ENCODE data around the gene SLC25A39. TPM values are rescaled to one million over a fixed set of nuclear protein-coding genes. Genes with fewer than 3 reads are reported as not detected.

Gene SLC25A39
- total and polyA plus RNA-seq, 2 of the 13 experiments (the other 11 are each of a cell fraction or from before 2014, with no cell fraction given), result 144 to 151 TPM

DNA sequence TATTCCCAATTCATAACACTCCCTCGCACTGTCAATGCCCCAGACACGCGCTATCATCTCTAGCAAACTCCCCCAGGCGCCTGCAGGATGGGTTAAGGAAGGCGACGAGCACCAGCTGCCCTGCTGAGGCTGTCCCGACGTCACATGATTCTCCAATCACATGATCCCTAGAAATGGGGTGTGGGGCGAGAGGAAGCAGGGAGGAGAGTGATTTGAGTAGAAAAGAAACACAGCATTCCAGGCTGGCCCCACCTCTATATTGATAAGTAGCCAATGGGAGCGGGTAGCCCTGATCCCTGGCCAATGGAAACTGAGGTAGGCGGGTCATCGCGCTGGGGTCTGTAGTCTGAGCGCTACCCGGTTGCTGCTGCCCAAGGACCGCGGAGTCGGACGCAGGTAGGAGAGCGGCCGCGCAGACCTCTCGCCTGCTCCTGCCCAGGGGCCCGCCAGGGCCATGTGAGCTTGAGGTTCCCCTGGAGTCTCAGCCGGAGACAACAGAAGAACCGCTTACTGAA lies 20.4 kb upstream of the SLC25A39 start, which contains the start of gene GRN (continued):
- TF ChIP-seq, protein P1, sequence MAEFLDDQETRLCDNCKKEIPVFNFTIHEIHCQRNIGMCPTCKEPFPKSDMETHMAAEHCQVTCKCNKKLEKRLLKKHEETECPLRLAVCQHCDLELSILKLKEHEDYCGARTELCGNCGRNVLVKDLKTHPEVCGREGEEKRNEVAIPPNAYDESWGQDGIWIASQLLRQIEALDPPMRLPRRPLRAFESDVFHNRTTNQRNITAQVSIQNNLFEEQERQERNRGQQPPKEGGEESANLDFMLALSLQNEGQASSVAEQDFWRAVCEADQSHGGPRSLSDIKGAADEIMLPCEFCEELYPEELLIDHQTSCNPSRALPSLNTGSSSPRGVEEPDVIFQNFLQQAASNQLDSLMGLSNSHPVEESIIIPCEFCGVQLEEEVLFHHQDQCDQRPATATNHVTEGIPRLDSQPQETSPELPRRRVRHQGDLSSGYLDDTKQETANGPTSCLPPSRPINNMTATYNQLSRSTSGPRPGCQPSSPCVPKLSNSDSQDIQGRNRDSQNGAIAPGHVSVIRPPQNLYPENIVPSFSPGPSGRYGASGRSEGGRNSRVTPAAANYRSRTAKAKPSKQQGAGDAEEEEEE (CRISPR knock-in tag; IDR thresholded peaks at IDR 0.05; ENCODE audit: borderline replicate concordance), result no peak
- TF ChIP-seq, protein P2, sequence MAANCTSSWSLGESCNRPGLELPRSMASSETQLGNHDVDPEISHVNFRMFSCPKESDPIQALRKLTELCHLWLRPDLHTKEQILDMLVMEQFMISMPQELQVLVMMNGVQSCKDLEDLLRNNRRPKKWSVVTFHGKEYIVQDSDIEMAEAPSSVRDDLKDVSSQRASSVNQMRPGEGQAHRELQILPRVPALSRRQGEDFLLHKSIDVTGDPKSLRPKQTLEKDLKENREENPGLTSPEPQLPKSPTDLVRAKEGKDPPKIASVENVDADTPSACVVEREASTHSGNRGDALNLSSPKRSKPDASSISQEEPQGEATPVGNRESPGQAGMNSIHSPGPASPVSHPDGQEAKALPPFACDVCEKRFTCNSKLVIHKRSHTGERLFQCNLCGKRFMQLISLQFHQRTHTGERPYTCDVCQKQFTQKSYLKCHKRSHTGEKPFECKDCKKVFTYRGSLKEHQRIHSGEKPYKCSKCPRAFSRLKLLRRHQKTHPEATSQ (CRISPR knock-in tag; IDR thresholded peaks at IDR 0.05; ENCODE audit: borderline replicate concordance), result no peak
- TF ChIP-seq ZNF510 (CRISPR knock-in tag; IDR thresholded peaks at IDR 0.05; ENCODE audit: low read depth) (no peak), PLRG1 (conservative IDR thresholded peaks at IDR 0.05) (no peak), ZNF75D (CRISPR knock-in tag; IDR thresholded peaks at IDR 0.05; ENCODE audit: borderline replicate concordance) (no peak), ZSCAN20 (CRISPR knock-in tag; IDR thresholded peaks at IDR 0.05; ENCODE audit: borderline replicate concordance) (no peak), HNRNPLL (IDR thresholded peaks at IDR 0.05; ENCODE audit: low read depth, low read length, poor library complexity, severe bottlenecking) (peak; percentile 74), ZNF33A (CRISPR knock-in tag; IDR thresholded peaks at IDR 0.05; ENCODE audit: borderline replicate concordance) (no peak), NR1H2 (CRISPR knock-in tag; IDR thresholded peaks at IDR 0.05; ENCODE audit: borderline replicate concordance, low read depth) (no peak; the same call in 1 of the 2 replicates), ZNF235 (CRISPR knock-in tag; IDR thresholded peaks at IDR 0.05; ENCODE audit: borderline replicate concordance) (0 out of 2 replicates have a peak, but pooled peaks have one; percentile 55)
- TF ChIP-seq, protein P3, sequence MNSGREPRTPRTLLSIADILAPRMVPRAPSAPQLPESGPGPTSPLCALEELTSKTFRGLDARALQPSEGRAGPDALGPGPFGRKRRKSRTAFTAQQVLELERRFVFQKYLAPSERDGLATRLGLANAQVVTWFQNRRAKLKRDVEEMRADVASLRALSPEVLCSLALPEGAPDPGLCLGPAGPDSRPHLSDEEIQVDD (CRISPR knock-in tag; IDR thresholded peaks at IDR 0.05; ENCODE audit: borderline replicate concordance), result no peak
- TF ChIP-seq, protein P4, sequence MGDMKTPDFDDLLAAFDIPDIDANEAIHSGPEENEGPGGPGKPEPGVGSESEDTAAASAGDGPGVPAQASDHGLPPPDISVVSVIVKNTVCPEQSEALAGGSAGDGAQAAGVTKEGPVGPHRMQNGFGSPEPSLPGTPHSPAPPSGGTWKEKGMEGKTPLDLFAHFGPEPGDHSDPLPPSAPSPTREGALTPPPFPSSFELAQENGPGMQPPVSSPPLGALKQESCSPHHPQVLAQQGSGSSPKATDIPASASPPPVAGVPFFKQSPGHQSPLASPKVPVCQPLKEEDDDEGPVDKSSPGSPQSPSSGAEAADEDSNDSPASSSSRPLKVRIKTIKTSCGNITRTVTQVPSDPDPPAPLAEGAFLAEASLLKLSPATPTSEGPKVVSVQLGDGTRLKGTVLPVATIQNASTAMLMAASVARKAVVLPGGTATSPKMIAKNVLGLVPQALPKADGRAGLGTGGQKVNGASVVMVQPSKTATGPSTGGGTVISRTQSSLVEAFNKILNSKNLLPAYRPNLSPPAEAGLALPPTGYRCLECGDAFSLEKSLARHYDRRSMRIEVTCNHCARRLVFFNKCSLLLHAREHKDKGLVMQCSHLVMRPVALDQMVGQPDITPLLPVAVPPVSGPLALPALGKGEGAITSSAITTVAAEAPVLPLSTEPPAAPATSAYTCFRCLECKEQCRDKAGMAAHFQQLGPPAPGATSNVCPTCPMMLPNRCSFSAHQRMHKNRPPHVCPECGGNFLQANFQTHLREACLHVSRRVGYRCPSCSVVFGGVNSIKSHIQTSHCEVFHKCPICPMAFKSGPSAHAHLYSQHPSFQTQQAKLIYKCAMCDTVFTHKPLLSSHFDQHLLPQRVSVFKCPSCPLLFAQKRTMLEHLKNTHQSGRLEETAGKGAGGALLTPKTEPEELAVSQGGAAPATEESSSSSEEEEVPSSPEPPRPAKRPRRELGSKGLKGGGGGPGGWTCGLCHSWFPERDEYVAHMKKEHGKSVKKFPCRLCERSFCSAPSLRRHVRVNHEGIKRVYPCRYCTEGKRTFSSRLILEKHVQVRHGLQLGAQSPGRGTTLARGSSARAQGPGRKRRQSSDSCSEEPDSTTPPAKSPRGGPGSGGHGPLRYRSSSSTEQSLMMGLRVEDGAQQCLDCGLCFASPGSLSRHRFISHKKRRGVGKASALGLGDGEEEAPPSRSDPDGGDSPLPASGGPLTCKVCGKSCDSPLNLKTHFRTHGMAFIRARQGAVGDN (CRISPR knock-in tag; IDR thresholded peaks at IDR 0.05), result peak; percentile 78
- TF ChIP-seq, protein P5, sequence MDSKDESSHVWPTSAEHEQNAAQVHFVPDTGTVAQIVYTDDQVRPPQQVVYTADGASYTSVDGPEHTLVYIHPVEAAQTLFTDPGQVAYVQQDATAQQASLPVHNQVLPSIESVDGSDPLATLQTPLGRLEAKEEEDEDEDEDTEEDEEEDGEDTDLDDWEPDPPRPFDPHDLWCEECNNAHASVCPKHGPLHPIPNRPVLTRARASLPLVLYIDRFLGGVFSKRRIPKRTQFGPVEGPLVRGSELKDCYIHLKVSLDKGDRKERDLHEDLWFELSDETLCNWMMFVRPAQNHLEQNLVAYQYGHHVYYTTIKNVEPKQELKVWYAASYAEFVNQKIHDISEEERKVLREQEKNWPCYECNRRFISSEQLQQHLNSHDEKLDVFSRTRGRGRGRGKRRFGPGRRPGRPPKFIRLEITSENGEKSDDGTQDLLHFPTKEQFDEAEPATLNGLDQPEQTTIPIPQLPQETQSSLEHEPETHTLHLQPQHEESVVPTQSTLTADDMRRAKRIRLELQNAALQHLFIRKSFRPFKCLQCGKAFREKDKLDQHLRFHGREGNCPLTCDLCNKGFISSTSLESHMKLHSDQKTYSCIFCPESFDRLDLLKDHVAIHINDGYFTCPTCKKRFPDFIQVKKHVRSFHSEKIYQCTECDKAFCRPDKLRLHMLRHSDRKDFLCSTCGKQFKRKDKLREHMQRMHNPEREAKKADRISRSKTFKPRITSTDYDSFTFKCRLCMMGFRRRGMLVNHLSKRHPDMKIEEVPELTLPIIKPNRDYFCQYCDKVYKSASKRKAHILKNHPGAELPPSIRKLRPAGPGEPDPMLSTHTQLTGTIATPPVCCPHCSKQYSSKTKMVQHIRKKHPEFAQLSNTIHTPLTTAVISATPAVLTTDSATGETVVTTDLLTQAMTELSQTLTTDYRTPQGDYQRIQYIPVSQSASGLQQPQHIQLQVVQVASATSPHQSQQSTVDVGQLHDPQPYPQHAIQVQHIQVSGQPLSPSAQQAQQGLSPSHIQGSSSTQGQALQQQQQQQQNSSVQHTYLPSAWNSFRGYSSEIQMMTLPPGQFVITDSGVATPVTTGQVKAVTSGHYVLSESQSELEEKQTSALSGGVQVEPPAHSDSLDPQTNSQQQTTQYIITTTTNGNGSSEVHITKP (CRISPR knock-in tag; IDR thresholded peaks at IDR 0.05; ENCODE audit: low read depth), result peak; percentile 26; the same call in 1 of the 2 replicates
- TF ChIP-seq, protein P6, sequence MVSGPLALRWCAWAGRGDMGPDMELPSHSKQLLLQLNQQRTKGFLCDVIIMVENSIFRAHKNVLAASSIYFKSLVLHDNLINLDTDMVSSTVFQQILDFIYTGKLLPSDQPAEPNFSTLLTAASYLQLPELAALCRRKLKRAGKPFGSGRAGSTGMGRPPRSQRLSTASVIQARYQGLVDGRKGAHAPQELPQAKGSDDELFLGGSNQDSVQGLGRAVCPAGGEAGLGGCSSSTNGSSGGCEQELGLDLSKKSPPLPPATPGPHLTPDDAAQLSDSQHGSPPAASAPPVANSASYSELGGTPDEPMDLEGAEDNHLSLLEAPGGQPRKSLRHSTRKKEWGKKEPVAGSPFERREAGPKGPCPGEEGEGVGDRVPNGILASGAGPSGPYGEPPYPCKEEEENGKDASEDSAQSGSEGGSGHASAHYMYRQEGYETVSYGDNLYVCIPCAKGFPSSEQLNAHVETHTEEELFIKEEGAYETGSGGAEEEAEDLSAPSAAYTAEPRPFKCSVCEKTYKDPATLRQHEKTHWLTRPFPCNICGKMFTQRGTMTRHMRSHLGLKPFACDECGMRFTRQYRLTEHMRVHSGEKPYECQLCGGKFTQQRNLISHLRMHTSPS (CRISPR knock-in tag; IDR thresholded peaks at IDR 0.05; ENCODE audit: low read depth), result 0 out of 2 replicates have a peak, but pooled peaks have one; percentile 16
